Psoas muscle (tissue), 8 donors: ENCODE results near the gene GFAP. TPM values are rescaled to one million over a fixed set of nuclear protein-coding genes. Genes with fewer than 3 reads are reported as not detected.

Experiments
- ATAC-seq, 4 donors: fragments of 200-7000 bp; cut with Tn5 transposase; one replicate each; pipeline ENCODE4 v1.9.1; 2020; ENCODE audit warnings: moderate library complexity in 3 of 4, mild to moderate bottlenecking in 2 of 4
- DNase-seq, 2 donors: peaks; one replicate each; pipeline ENCODE4 v3.0.0-alpha.2; 2020
- H3K27ac ChIP-seq: fragments of 200-600 bp; one replicate; pipeline ENCODE4 v1.8.0; 2022
- H3K27me3 ChIP-seq, 3 donors: fragments of 200-600 bp in 1 of 3; one replicate each; pipeline versions ENCODE4 v1.6.1 to v1.8.0; 2013 to 2022; ENCODE audit warnings: low read length in 2 of 3, mild to moderate bottlenecking in 2 of 3, moderate library complexity in 1 of 3; ENCODE audit not compliant: insufficient read depth in 3 of 3
- H3K36me3 ChIP-seq, 2 donors: fragments of 200-600 bp in 1 of 2; one replicate each; pipeline versions ENCODE4 v1.6.1 to v1.8.0; 2013 to 2022; ENCODE audit warnings: low read depth in 1 of 2, mild to moderate bottlenecking in 1 of 2, moderate library complexity in 1 of 2; ENCODE audit not compliant: insufficient read depth in 1 of 2
- H3K4me1 ChIP-seq: fragments of 200-600 bp; one replicate; pipeline ENCODE4 v1.8.0; 2022
- H3K4me3 ChIP-seq: fragments of 200-600 bp; one replicate; pipeline ENCODE4 v1.8.0; 2022; ENCODE audit warnings: mild to moderate bottlenecking
- H3K9me3 ChIP-seq: fragments of 200-600 bp; one replicate; pipeline ENCODE4 v1.8.0; 2022
- CTCF ChIP-seq: fragments of 200-600 bp; IDR thresholded peaks from one replicate; pipeline ENCODE4 v1.8.0; 2022; ENCODE audit warnings: antibody characterized with exemption
- WGBS, 3 donors: extraction: QIAGEN DNeasy Blood & Tissue Kit; methylation state at CpG; one replicate each; pipeline versions ENCODE4 v1.1.6 to v1.1.7; 2013; 5-methylcytosine and 5-hydroxymethylcytosine counted together
- intact Hi-C, 2 donors: fragments of 100-400 bp; cut with DNase I; formaldehyde crosslinking; loops; one replicate each; pipeline versions ENCODE4 v1.11.0 to v1.14.2; 2022
- polyA plus RNA-seq, 3 donors: library from polyadenylated mRNA; stranded (reverse); fragments of 200-250 nt; gene quantifications; one replicate each; pipeline ENCODE4 v1.2.3, GENCODE V29; 2013
- total RNA-seq, 4 donors: library from RNA; stranded (reverse); fragmentation: NEBNext Ultra II Directional in 2 of 4; extraction: Animal tissue kit (Norgen Biotek cat#: 25700) in 2 of 4; gene quantifications; one replicate each; pipeline versions ENCODE4 v1.2.1 to v1.2.4, GENCODE V29; 2021 to 2023
- donor health status: healthy with polysubstance abuse.
- donor health status: DM: no; HTN: no; CAD: no; lungs with moderate emphysema.
- donor health status: Bipolar disorder and iron deficiency.
- donor health status: healthy.
- donor health status: DM: yes; HTN: yes; CAD: no.
- donor health status: DM: no; HTN: no; CAD: no.
- donor health status: DM: no; HTN: no; CAD: no.
- donor health status: DM: yes; HTN: yes; CAD: no.

Gene GFAP
- total and polyA plus RNA-seq, 7 donors = 0.11 to 0.54 (median 0.43) TPM; not detected in 3

- no peak overlapping the region for H3K4me3 ChIP-seq
- intact Hi-C loops = loop anchor here in 1 of 2 donors (5.0 kb wide), 1 partner anchor 228 kb away; the partner anchor contains the start of gene PLCD3
- WGBS, 3 donors = 94 to 97% (median 95%) methylated on average over 35 of the region's 35 CpGs
- no peaks in the 10 kb centered on the region for H3K27me3 ChIP-seq
- H3K9me3 ChIP-seq = no peaks in the 10 kb centered on the region
- no peak for DNase-seq
- no peaks in the 10 kb centered on the region for H3K36me3 ChIP-seq
- H3K27ac ChIP-seq = no peak overlapping the region
- peaks cover 5% of the 10 kb centered on the region for H3K4me1 ChIP-seq
- no peak for ATAC-seq
- no peak for TF ChIP-seq CTCF
Measured at GRCh38 chr17:44904001-44904984, 11.0 kb downstream of the GFAP start.

GRCh38 chr17:44903012-44903685 lies 12.2 kb downstream of the GFAP start:
- H3K27me3 ChIP-seq = no peaks in the 10 kb centered on the region
- no peak for TF ChIP-seq CTCF
- H3K36me3 ChIP-seq = no peaks in the 10 kb centered on the region
- H3K4me1 ChIP-seq = peaks cover 10% of the 10 kb centered on the region
- no peaks in the 10 kb centered on the region for H3K9me3 ChIP-seq
- H3K27ac ChIP-seq = no peak overlapping the region
- no peak for DNase-seq
- intact Hi-C loops = loop anchor here in 1 of 2 donors (5.0 kb wide), 1 partner anchor 229 kb away; the partner anchor contains the start of gene PLCD3
- WGBS, 3 donors = 50 to 68% (median 67%) methylated on average over 8 of the region's 8 CpGs
- no peak overlapping the region for H3K4me3 ChIP-seq
- ATAC-seq = no peak

- TF ChIP-seq CTCF = no peak
- Histone ChIP-seq H3K36me3 (no peaks in the 10 kb centered on the region), H3K4me1 (peaks cover 19% of the 10 kb centered on the region), H3K4me3 (no peak overlapping the region), H3K27ac (no peak overlapping the region), H3K27me3 (no peaks in the 10 kb centered on the region), H3K9me3 (no peaks in the 10 kb centered on the region)
- intact Hi-C loops = loop anchor here in 1 of 2 donors (5.0 kb wide), 1 partner anchor 230 kb away; the partner anchor contains the start of gene PLCD3
- WGBS, 3 donors = 84 to 92% (median 89%) methylated on average over 17 of the region's 17 CpGs
- no peak for ATAC-seq
- no peak for DNase-seq
Measured at GRCh38 chr17:44902135-44902760, 13.1 kb downstream of the GFAP start.

DNA sequence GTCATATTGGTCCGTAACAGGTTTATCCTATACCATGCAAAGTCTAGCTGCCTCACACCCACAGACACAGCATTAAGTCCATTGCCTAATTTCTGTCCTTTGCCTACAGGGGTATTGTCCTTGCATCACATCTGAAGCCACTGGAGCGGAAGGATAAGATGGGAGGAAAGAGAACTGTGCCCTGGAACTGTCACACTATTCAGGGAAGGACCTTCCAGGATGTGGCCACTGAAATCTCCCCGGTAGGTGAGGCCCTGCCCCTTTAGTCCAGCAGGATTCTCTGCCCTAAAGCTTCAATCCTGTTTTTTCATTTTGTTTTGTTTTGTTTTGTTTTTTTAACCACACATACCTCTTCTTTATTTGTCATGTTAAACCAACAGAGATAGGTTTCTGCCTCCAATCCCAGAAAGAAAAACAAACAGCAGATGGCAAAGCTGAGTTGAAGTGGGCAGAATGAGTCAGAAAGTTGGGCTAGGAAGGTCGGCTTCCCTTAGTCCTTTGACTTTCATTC lies 13.8 kb downstream of the GFAP start:
- H3K27ac ChIP-seq = no peak overlapping the region
- peaks cover 20% of the 10 kb centered on the region for H3K4me1 ChIP-seq
- WGBS, 3 donors = 67 to 69% (median 68%) methylated on average over 4 of the region's 4 CpGs
- no peaks in the 10 kb centered on the region for H3K9me3 ChIP-seq
- TF ChIP-seq CTCF = no peak
- H3K27me3 ChIP-seq = no peaks in the 10 kb centered on the region
- ATAC-seq = no peak
- H3K36me3 ChIP-seq = no peaks in the 10 kb centered on the region
- intact Hi-C loops = loop anchor here in 1 of 2 donors (5.0 kb wide), 1 partner anchor 231 kb away; the partner anchor contains the start of gene PLCD3
- no peak for DNase-seq
- no peak overlapping the region for H3K4me3 ChIP-seq
